WI38 (cell line): ENCODE data around the gene SEMA7A.

ENCODE experiments used
- H3K4me3 ChIP-seq: 2 replicates; pipeline ENCODE4 v1.5.1; 2011; ENCODE audit warnings: low read depth, mild to moderate bottlenecking, control low read depth, low read length
- CTCF ChIP-seq: IDR thresholded peaks from 2 replicates; pipeline ENCODE4 v1.5.1; 2012; ENCODE audit warnings: low read depth, mild to moderate bottlenecking, control low read depth, low read length

Gene SEMA7A

GRCh38 chr15:74403991-74404563 lies 29.7 kb downstream of the SEMA7A start:
- no peak for TF ChIP-seq CTCF
- H3K4me3 ChIP-seq: no peak overlapping the region

- TF ChIP-seq CTCF: no peak
- H3K4me3 ChIP-seq: no peak overlapping the region
These were observed 30.2 kb downstream of the SEMA7A start for GRCh38 chr15:74403588-74403919.

- no peak overlapping the region for H3K4me3 ChIP-seq
- no peak for TF ChIP-seq CTCF
These were observed 30.7 kb downstream of the SEMA7A start for GRCh38 chr15:74402873-74403587.

GRCh38 chr15:74402337-74402841 lies 31.4 kb downstream of the SEMA7A start:
- H3K4me3 ChIP-seq: no peak overlapping the region
- TF ChIP-seq CTCF: no peak

- H3K4me3 ChIP-seq: no peak overlapping the region
- TF ChIP-seq CTCF: no peak
These were observed 32.6 kb downstream of the SEMA7A start for GRCh38 chr15:74400915-74401757.

GRCh38 chr15:74400313-74400860 lies 33.4 kb downstream of the SEMA7A start:
- TF ChIP-seq CTCF: no peak
- no peak overlapping the region for H3K4me3 ChIP-seq
